ENCODE results near the gene MYRF. TPM values are rescaled to one million over a fixed set of nuclear protein-coding genes. Genes with fewer than 3 reads are reported as not detected.

Gene MYRF
- total and polyA plus RNA-seq, 4 experiments from 2014 or later, result 0.44 to 1.6 (median 0.89) TPM

- ChIA-PET POLR2A (ENCODE audit: partially characterized antibody) (no interaction called here), CTCF (ENCODE audit: partially characterized antibody) (interaction anchor here (1.0 kb wide), 1 partner anchor 53 kb away, joined by 4 read pairs; no protein-coding TSS in a partner anchor)
- no peaks in the 10 kb centered on the region for H3K9me3 ChIP-seq (ENCODE audit: control insufficient read depth in 1 of 2, low read length in 2 of 2)
- Mint-ChIP-seq H3K27ac (no peak overlapping the region), H3K9me3 (no peaks in the 10 kb centered on the region), H3K36me3 (no peaks in the 10 kb centered on the region), H3K4me3 (no peak overlapping the region), H3K27me3 (no peaks in the 10 kb centered on the region), H3K4me1 (peaks cover 0 to 4% (median 0%) of the 10 kb centered on the region in 4 donors)
- intact Hi-C loops (cut with micrococcal nuclease), result no loop called here
- no peak overlapping the region for H3K4me3 ChIP-seq (ENCODE audit: low read length in 2 of 2)
- no peaks in the 10 kb centered on the region for H3K27me3 ChIP-seq (ENCODE audit: insufficient read depth, low read length)
- H3K4me1 ChIP-seq (ENCODE audit: insufficient read depth, low read length), result no peaks in the 10 kb centered on the region
- H3K27ac ChIP-seq (ENCODE audit: low read depth, low read length), result no peak overlapping the region
- DNase-seq, result no peak
- no peaks in the 10 kb centered on the region for H3K36me3 ChIP-seq (ENCODE audit: insufficient read depth, low read length)
Observed at GRCh38 chr11:61719978-61720377, 32.5 kb upstream of the MYRF start.

- Histone ChIP-seq H3K4me1 (ENCODE audit: insufficient read depth, low read length) (no peaks in the 10 kb centered on the region), H3K36me3 (ENCODE audit: insufficient read depth, low read length) (no peaks in the 10 kb centered on the region), H3K9me3 (ENCODE audit: control insufficient read depth in 1 of 2, low read length in 2 of 2) (no peaks in the 10 kb centered on the region), H3K27ac (ENCODE audit: low read depth, low read length) (no peak overlapping the region), H3K4me3 (ENCODE audit: low read length in 2 of 2) (no peak overlapping the region), H3K27me3 (ENCODE audit: insufficient read depth, low read length) (no peaks in the 10 kb centered on the region)
- H3K9me3 Mint-ChIP-seq, result no peaks in the 10 kb centered on the region
- H3K4me1 Mint-ChIP-seq, result peaks cover 0 to 4% (median 0%) of the 10 kb centered on the region in 4 donors
- no peak overlapping the region for H3K27ac Mint-ChIP-seq
- intact Hi-C loops (cut with micrococcal nuclease), result no loop called here
- DNase-seq, result no peak
- H3K27me3 Mint-ChIP-seq, result no peaks in the 10 kb centered on the region
- no peak overlapping the region for H3K4me3 Mint-ChIP-seq
- ChIA-PET CTCF (ENCODE audit: partially characterized antibody) (no interaction called here), POLR2A (ENCODE audit: partially characterized antibody) (no interaction called here)
- H3K36me3 Mint-ChIP-seq, result no peaks in the 10 kb centered on the region
Observed at GRCh38 chr11:61720597-61720996, 31.8 kb upstream of the MYRF start.

- POLR2A ChIA-PET (ENCODE audit: partially characterized antibody), result no interaction called here
- Histone ChIP-seq H3K27me3 (ENCODE audit: insufficient read depth, low read length) (no peaks in the 10 kb centered on the region), H3K27ac (ENCODE audit: low read depth, low read length) (no peak overlapping the region), H3K4me3 (ENCODE audit: low read length in 2 of 2) (no peak overlapping the region), H3K9me3 (ENCODE audit: control insufficient read depth in 1 of 2, low read length in 2 of 2) (no peaks in the 10 kb centered on the region), H3K4me1 (ENCODE audit: insufficient read depth, low read length) (no peaks in the 10 kb centered on the region), H3K36me3 (ENCODE audit: insufficient read depth, low read length) (no peaks in the 10 kb centered on the region)
- Mint-ChIP-seq H3K4me1 (no peaks in the 10 kb centered on the region), H3K27ac (no peak overlapping the region), H3K4me3 (no peak overlapping the region), H3K27me3 (no peaks in the 10 kb centered on the region), H3K9me3 (no peaks in the 10 kb centered on the region), H3K36me3 (peaks cover 0 to 2% of the 10 kb centered on the region in 2 donors)
- CTCF ChIA-PET (ENCODE audit: partially characterized antibody), result interaction anchor here (1.5 to 3.2 kb wide), 2 partner anchors 9 to 12 kb away, joined by 4 to 20 read pairs; no protein-coding TSS in a partner anchor
- no peak for DNase-seq
- intact Hi-C loops (cut with micrococcal nuclease), result no loop called here
Observed at GRCh38 chr11:61724437-61724836, 28.0 kb upstream of the MYRF start.

- Histone ChIP-seq H3K4me1 (ENCODE audit: insufficient read depth, low read length) (no peaks in the 10 kb centered on the region), H3K4me3 (ENCODE audit: low read length in 2 of 2) (no peak overlapping the region), H3K27ac (ENCODE audit: low read depth, low read length) (no peak overlapping the region), H3K36me3 (ENCODE audit: insufficient read depth, low read length) (no peaks in the 10 kb centered on the region), H3K9me3 (ENCODE audit: control insufficient read depth in 1 of 2, low read length in 2 of 2) (no peaks in the 10 kb centered on the region), H3K27me3 (ENCODE audit: insufficient read depth, low read length) (no peaks in the 10 kb centered on the region)
- H3K4me1 Mint-ChIP-seq, result no peaks in the 10 kb centered on the region
- H3K4me3 Mint-ChIP-seq, result no peak overlapping the region
- no peaks in the 10 kb centered on the region for H3K9me3 Mint-ChIP-seq
- CTCF ChIA-PET (ENCODE audit: partially characterized antibody), result interaction anchor here (1.2 to 3.2 kb wide), 2 partner anchors 7 to 208 kb away, joined by 3 to 20 read pairs; no protein-coding TSS in a partner anchor
- POLR2A ChIA-PET (ENCODE audit: partially characterized antibody), result no interaction called here
- intact Hi-C loops (cut with micrococcal nuclease), result no loop called here
- H3K27ac Mint-ChIP-seq, result no peak overlapping the region
- no peak for DNase-seq
- peaks cover 0 to 2% of the 10 kb centered on the region in 2 donors for H3K36me3 Mint-ChIP-seq
- no peaks in the 10 kb centered on the region for H3K27me3 Mint-ChIP-seq
Observed at GRCh38 chr11:61725781-61726231, 26.6 kb upstream of the MYRF start.

GRCh38 chr11:61726775-61727174 lies 25.7 kb upstream of the MYRF start:
- no peaks in the 10 kb centered on the region for H3K36me3 ChIP-seq (ENCODE audit: insufficient read depth, low read length)
- ChIA-PET POLR2A (ENCODE audit: partially characterized antibody) (no interaction called here), CTCF (ENCODE audit: partially characterized antibody) (interaction anchor here (1.2 kb wide), 1 partner anchor 209 kb away, joined by 3 read pairs; no protein-coding TSS in a partner anchor)
- intact Hi-C loops (cut with micrococcal nuclease), result no loop called here
- H3K4me1 ChIP-seq (ENCODE audit: insufficient read depth, low read length), result no peaks in the 10 kb centered on the region
- no peaks in the 10 kb centered on the region for H3K27me3 ChIP-seq (ENCODE audit: insufficient read depth, low read length)
- H3K27ac ChIP-seq (ENCODE audit: low read depth, low read length), result no peak overlapping the region
- DNase-seq, result no peak
- no peaks in the 10 kb centered on the region for H3K9me3 ChIP-seq (ENCODE audit: control insufficient read depth in 1 of 2, low read length in 2 of 2)
- H3K27me3 Mint-ChIP-seq, result no peaks in the 10 kb centered on the region
- H3K9me3 Mint-ChIP-seq, result no peaks in the 10 kb centered on the region
- H3K4me3 Mint-ChIP-seq, result no peak overlapping the region
- peaks cover 0 to 2% of the 10 kb centered on the region in 2 donors for H3K36me3 Mint-ChIP-seq
- H3K27ac Mint-ChIP-seq, result no peak overlapping the region
- no peaks in the 10 kb centered on the region for H3K4me1 Mint-ChIP-seq
- no peak overlapping the region for H3K4me3 ChIP-seq (ENCODE audit: low read length in 2 of 2)

- Mint-ChIP-seq H3K9me3 (no peaks in the 10 kb centered on the region), H3K4me3 (no peak overlapping the region), H3K27ac (no peak overlapping the region), H3K4me1 (no peaks in the 10 kb centered on the region), H3K27me3 (no peaks in the 10 kb centered on the region), H3K36me3 (peaks cover 0 to 2% of the 10 kb centered on the region in 2 donors)
- POLR2A ChIA-PET (ENCODE audit: partially characterized antibody), result no interaction called here
- no peak for DNase-seq
- no peaks in the 10 kb centered on the region for H3K4me1 ChIP-seq (ENCODE audit: insufficient read depth, low read length)
- no peaks in the 10 kb centered on the region for H3K36me3 ChIP-seq (ENCODE audit: insufficient read depth, low read length)
- H3K9me3 ChIP-seq (ENCODE audit: control insufficient read depth in 1 of 2, low read length in 2 of 2), result no peaks in the 10 kb centered on the region
- CTCF ChIA-PET (ENCODE audit: partially characterized antibody), result no interaction called here
- intact Hi-C loops (cut with micrococcal nuclease), result no loop called here
- no peak overlapping the region for H3K27ac ChIP-seq (ENCODE audit: low read depth, low read length)
- H3K4me3 ChIP-seq (ENCODE audit: low read length in 2 of 2), result no peak overlapping the region
- H3K27me3 ChIP-seq (ENCODE audit: insufficient read depth, low read length), result no peaks in the 10 kb centered on the region
Observed at GRCh38 chr11:61727401-61727811, 25.0 kb upstream of the MYRF start.

- H3K9me3 Mint-ChIP-seq, result no peaks in the 10 kb centered on the region
- H3K4me3 Mint-ChIP-seq, result no peak overlapping the region
- H3K27ac Mint-ChIP-seq, result peak overlapping the region in 1 of 7 donors; percentile 41
- ChIA-PET POLR2A (ENCODE audit: partially characterized antibody) (no interaction called here), CTCF (ENCODE audit: partially characterized antibody) (no interaction called here)
- intact Hi-C loops (cut with micrococcal nuclease), result no loop called here
- peaks cover 4% of the 10 kb centered on the region for H3K4me1 ChIP-seq (ENCODE audit: insufficient read depth, low read length)
- H3K27me3 Mint-ChIP-seq, result no peaks in the 10 kb centered on the region
- no peaks in the 10 kb centered on the region for H3K36me3 ChIP-seq (ENCODE audit: insufficient read depth, low read length)
- H3K4me3 ChIP-seq (ENCODE audit: low read length in 2 of 2), result no peak overlapping the region
- H3K36me3 Mint-ChIP-seq, result peaks cover 0 to 2% of the 10 kb centered on the region in 2 donors
- no peak overlapping the region for H3K27ac ChIP-seq (ENCODE audit: low read depth, low read length)
- H3K4me1 Mint-ChIP-seq, result peaks cover 1 to 7% (median 2%) of the 10 kb centered on the region in 4 donors
- no peaks in the 10 kb centered on the region for H3K27me3 ChIP-seq (ENCODE audit: insufficient read depth, low read length)
- no peak for DNase-seq
- H3K9me3 ChIP-seq (ENCODE audit: control insufficient read depth in 1 of 2, low read length in 2 of 2), result no peaks in the 10 kb centered on the region
Observed at GRCh38 chr11:61728066-61728939, 24.1 kb upstream of the MYRF start.
